Panc1 (cell line): ENCODE measurements around the gene PLK3.

Experiments used
- CTCF ChIP-seq: fragments of 450-650 bp; IDR thresholded peaks from 2 replicates; pipeline ENCODE4 v1.5.1; 2017; ENCODE audit warnings: mild to moderate bottlenecking
- POLR2AphosphoS5 ChIP-seq: IDR thresholded peaks from 2 replicates; pipeline ENCODE4 v1.6.1; 2012; ENCODE audit warnings: mild to moderate bottlenecking, low read depth, low read length, moderate library complexity
- REST ChIP-seq, 2 experiments: IDR thresholded peaks; 2 replicates each; pipeline ENCODE4 v1.6.1; 2011 to 2012; ENCODE audit warnings: low read depth in 2 of 2, control low read depth in 1 of 2, low read length in 1 of 2, mild to moderate bottlenecking in 1 of 2, moderate library complexity in 1 of 2; ENCODE audit not compliant: insufficient read depth in 1 of 2
- SIN3A ChIP-seq: IDR thresholded peaks from 2 replicates; pipeline ENCODE4 v1.6.1; 2012; ENCODE audit warnings: low read depth, mild to moderate bottlenecking, low read length, moderate library complexity, borderline replicate concordance; ENCODE audit not compliant: insufficient read depth
- TCF7L2 ChIP-seq: IDR thresholded peaks from 2 replicates; pipeline ENCODE4 v1.6.1; 2011; ENCODE audit warnings: mild to moderate bottlenecking, low read depth, low read length, inconsistent platforms

- TF ChIP-seq CTCF (no peak), REST (IDR thresholded peaks at IDR 0.05; ENCODE audit: insufficient read depth in 1 of 2, low read depth in 2 of 2, low read length in 1 of 2) (no peak), SIN3A (no peak), TCF7L2 (no peak), POLR2AphosphoS5 (no peak)
Measured at GRCh38 chr1:44785501-44786137, 14.6 kb upstream of the PLK3 start.
